Measurements from ENCODE around the gene COX8C. TPM values are rescaled to one million over a fixed set of nuclear protein-coding genes. Genes with fewer than 3 reads are reported as not detected.
A peak's percentile ranks its signal among the peaks of the same experiment; 100 is the strongest.

Gene COX8C
- polyA plus RNA-seq, 3 donors: not detected

DNA sequence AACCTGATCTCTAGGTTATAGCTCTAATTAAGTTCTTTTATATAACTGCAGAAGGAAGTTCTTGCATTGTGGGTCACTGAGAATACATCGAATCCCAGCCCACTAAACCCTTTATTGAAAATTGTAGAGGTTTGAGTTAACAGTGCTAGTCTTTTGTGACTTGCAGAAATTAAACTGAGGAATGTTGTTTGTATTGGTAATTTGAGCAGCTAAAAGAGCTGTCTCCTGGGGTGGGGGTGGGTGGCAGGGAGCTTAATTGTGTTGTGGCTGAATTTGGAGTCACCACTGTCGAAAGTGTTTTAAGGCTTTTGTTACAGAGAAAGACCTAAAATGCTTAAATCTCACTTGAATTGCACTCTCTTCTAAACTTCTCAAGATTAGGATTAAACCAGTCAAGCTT is 3.2 kb upstream of the COX8C start:
- peaks cover 6 to 38% (median 26%) of the 10 kb centered on the region in 7 donors for H3K9me3 Mint-ChIP-seq
- H3K4me3 Mint-ChIP-seq: no peak overlapping the region

DNA sequence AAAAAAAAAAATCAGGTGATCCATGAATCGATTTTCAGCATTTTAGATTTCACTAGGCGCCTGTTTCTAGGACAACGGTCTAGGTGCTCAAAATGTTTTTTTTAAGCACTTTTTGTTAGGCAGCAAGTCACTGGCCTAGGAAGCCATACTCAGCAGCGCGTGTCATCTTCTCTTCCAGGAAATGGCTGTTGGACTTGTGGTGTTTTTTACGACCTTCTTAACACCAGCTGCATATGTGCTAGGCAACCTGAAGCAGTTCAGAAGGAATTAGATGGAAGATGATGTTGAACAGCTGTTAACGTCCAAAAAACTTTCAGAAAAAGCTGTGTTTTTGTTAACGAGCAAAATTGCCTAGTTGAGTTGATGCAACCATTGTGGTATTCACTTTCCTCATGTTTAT is 868 bp downstream of the COX8C start:
- H3K9ac ChIP-seq (ENCODE audit: insufficient read depth, low read length, poor library complexity, severe bottlenecking): no peak overlapping the region
- no peak for DNase-seq
- peaks cover 2 to 15% (median 9%) of the 10 kb centered on the region in 7 donors for H3K9me3 Mint-ChIP-seq
- H3K9me3 ChIP-seq (replicated peaks in 1 of 2; ENCODE audit: control insufficient read depth in 1 of 2, insufficient read depth in 1 of 2, low read length in 2 of 2): peaks cover 13% of the 10 kb centered on the region in 2 donors
- TF ChIP-seq, protein P1, sequence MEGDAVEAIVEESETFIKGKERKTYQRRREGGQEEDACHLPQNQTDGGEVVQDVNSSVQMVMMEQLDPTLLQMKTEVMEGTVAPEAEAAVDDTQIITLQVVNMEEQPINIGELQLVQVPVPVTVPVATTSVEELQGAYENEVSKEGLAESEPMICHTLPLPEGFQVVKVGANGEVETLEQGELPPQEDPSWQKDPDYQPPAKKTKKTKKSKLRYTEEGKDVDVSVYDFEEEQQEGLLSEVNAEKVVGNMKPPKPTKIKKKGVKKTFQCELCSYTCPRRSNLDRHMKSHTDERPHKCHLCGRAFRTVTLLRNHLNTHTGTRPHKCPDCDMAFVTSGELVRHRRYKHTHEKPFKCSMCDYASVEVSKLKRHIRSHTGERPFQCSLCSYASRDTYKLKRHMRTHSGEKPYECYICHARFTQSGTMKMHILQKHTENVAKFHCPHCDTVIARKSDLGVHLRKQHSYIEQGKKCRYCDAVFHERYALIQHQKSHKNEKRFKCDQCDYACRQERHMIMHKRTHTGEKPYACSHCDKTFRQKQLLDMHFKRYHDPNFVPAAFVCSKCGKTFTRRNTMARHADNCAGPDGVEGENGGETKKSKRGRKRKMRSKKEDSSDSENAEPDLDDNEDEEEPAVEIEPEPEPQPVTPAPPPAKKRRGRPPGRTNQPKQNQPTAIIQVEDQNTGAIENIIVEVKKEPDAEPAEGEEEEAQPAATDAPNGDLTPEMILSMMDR (IDR thresholded peaks at IDR 0.05): no peak
- H3K4me3 ChIP-seq (replicated peaks in 1 of 3; ENCODE audit: low read depth in 2 of 3, low read length in 3 of 3): no peak overlapping the region
- H3K4me3 Mint-ChIP-seq: no peak overlapping the region
- H4K20me1 ChIP-seq (ENCODE audit: insufficient read depth, low read length): no peaks in the 10 kb centered on the region
- H3K27me3 Mint-ChIP-seq (ENCODE audit: low read depth in 3 of 3): peaks cover 0 to 3% (median 2%) of the 10 kb centered on the region in 3 donors
- H3K27me3 ChIP-seq (ENCODE audit: control insufficient read depth in 2 of 2, insufficient read depth in 2 of 2, low read length in 2 of 2): no peaks in the 10 kb centered on the region
- no peak overlapping the region for H2AFZ ChIP-seq (ENCODE audit: insufficient read depth, low read depth, low read length, poor library complexity, severe bottlenecking)
- no peaks in the 10 kb centered on the region for H3K36me3 Mint-ChIP-seq
- H3K4me1 ChIP-seq (ENCODE audit: control insufficient read depth in 1 of 2, insufficient read depth in 2 of 2, low read length in 2 of 2): peaks cover 10 to 12% of the 10 kb centered on the region in 2 donors
- no peaks in the 10 kb centered on the region for H3K79me2 ChIP-seq (ENCODE audit: insufficient read depth, low read length)
- intact Hi-C loops (cut with micrococcal nuclease): no loop called here
- no peaks in the 10 kb centered on the region for H3K36me3 ChIP-seq (replicated peaks in 1 of 2; ENCODE audit: control insufficient read depth in 1 of 2, insufficient read depth in 2 of 2, low read length in 2 of 2)
- WGBS (ENCODE audit: insufficient coverage): 95% methylated on average over 5 of the region's 8 CpGs
- H3K27ac Mint-ChIP-seq: no peak overlapping the region
- H3K27ac ChIP-seq (ENCODE audit: low read depth in 1 of 2, low read length in 2 of 2): no peak overlapping the region
- H3K4me2 ChIP-seq (replicated peaks; ENCODE audit: extremely low read depth, low read length, poor library complexity, severe bottlenecking): no peak overlapping the region
- peaks cover 11% of the 10 kb centered on the region for H3K4me1 Mint-ChIP-seq

More for the DNA sequence above, 3.2 kb upstream of the COX8C start:
- no peaks in the 10 kb centered on the region for H3K79me2 ChIP-seq (ENCODE audit: insufficient read depth, low read length)
- H3K9me3 ChIP-seq (replicated peaks in 1 of 2; ENCODE audit: control insufficient read depth in 1 of 2, insufficient read depth in 1 of 2, low read length in 2 of 2): peaks cover 13 to 28% of the 10 kb centered on the region in 2 donors
- no peaks in the 10 kb centered on the region for H3K36me3 ChIP-seq (replicated peaks in 1 of 2; ENCODE audit: control insufficient read depth in 1 of 2, insufficient read depth in 2 of 2, low read length in 2 of 2)
- no peaks in the 10 kb centered on the region for H3K27me3 ChIP-seq (ENCODE audit: control insufficient read depth in 2 of 2, insufficient read depth in 2 of 2, low read length in 2 of 2)
- no CpG with 5 or more reads among the region's 2 CpGs for WGBS (ENCODE audit: insufficient coverage)
- intact Hi-C loops (cut with micrococcal nuclease): no loop called here
- peaks cover 0 to 4% of the 10 kb centered on the region in 2 donors for H3K36me3 Mint-ChIP-seq
- H4K20me1 ChIP-seq (ENCODE audit: insufficient read depth, low read length): no peaks in the 10 kb centered on the region
- peak overlapping the region in 2 of 7 donors; percentile 70 to 77 for H3K27ac Mint-ChIP-seq
- no peak overlapping the region for H2AFZ ChIP-seq (ENCODE audit: insufficient read depth, low read depth, low read length, poor library complexity, severe bottlenecking)
- H3K4me1 Mint-ChIP-seq: peaks cover 18% of the 10 kb centered on the region
- H3K4me2 ChIP-seq (replicated peaks; ENCODE audit: extremely low read depth, low read length, poor library complexity, severe bottlenecking): no peak overlapping the region
- H3K4me3 ChIP-seq (replicated peaks in 1 of 3; ENCODE audit: low read depth in 2 of 3, low read length in 3 of 3): no peak overlapping the region
- no peak for DNase-seq
- H3K9ac ChIP-seq (ENCODE audit: insufficient read depth, low read length, poor library complexity, severe bottlenecking): no peak overlapping the region
- H3K27me3 Mint-ChIP-seq (ENCODE audit: low read depth in 3 of 3): peaks cover 0 to under 1% (median 0%) of the 10 kb centered on the region in 3 donors
- H3K4me1 ChIP-seq (ENCODE audit: control insufficient read depth in 1 of 2, insufficient read depth in 2 of 2, low read length in 2 of 2): peaks cover 17 to 21% of the 10 kb centered on the region in 2 donors
- TF ChIP-seq, protein P1 (IDR thresholded peaks at IDR 0.05): no peak
- peak overlapping the region in 1 of 2 donors; percentile 61 for H3K27ac ChIP-seq (ENCODE audit: low read depth in 1 of 2, low read length in 2 of 2)
